OCI-LY7 (cell line): Measurements from ENCODE around the gene SEPSECS. TPM values are rescaled to one million over a fixed set of nuclear protein-coding genes. Genes with fewer than 3 reads are reported as not detected.

Experiments used
- BruUV-seq: library from RNA; stranded (reverse); fragments of 400-500 nt; replicated peaks from 2 replicates; lab custom pipeline; 2021; lab: Mats Ljungman, UMichigan
- CTCF ChIA-PET: fragments of 300-600 bp; sonication (Branson Sonifier 250); formaldehyde crosslinking; loops from one replicate; lab custom pipeline; 2022; ENCODE audit warnings: antibody characterized with exemption; ENCODE audit not compliant: unreplicated experiment; lab: Charles Lee
- POLR2A ChIA-PET: fragments of 300-600 bp; sonication (Branson Sonifier 250); formaldehyde crosslinking; loops from one replicate; lab custom pipeline; 2022; ENCODE audit warnings: antibody characterized with exemption; lab: Charles Lee
- DNase-seq: peaks from one replicate; pipeline ENCODE4 v3.0.0-alpha.2; 2015; ENCODE audit warnings: low spot score
- H2AFZ ChIP-seq: fragments of 200-600 bp; sonication (generic), shearing (Covaris generic); 2 replicates; pipeline ENCODE4 v1.6.1; 2014; ENCODE audit warnings: mild to moderate bottlenecking, antibody characterized with exemption, low read length, moderate library complexity
- H3K27ac ChIP-seq: fragments of 200-600 bp; sonication (generic); 2 replicates; pipeline ENCODE4 v1.5.1; 2014; ENCODE audit warnings: mixed run types, low read depth, mild to moderate bottlenecking, moderate library complexity, low read length, inconsistent platforms; ENCODE audit not compliant: poor library complexity, severe bottlenecking
- H3K36me3 ChIP-seq: fragments of 200-600 bp; sonication (generic); 2 replicates; pipeline ENCODE4 v1.6.1; 2014; ENCODE audit warnings: mild to moderate bottlenecking, antibody characterized with exemption, low read length, moderate library complexity, mixed read lengths; ENCODE audit not compliant: insufficient read depth
- H3K4me1 ChIP-seq: fragments of 200-600 bp; sonication (generic); 2 replicates; pipeline ENCODE4 v1.5.1; 2014; ENCODE audit warnings: mild to moderate bottlenecking, low read length; ENCODE audit not compliant: insufficient read depth, poor library complexity, severe bottlenecking
- H3K4me2 ChIP-seq: fragments of 200-600 bp; sonication (generic); 2 replicates; pipeline ENCODE4 v1.6.1; 2014; ENCODE audit warnings: mild to moderate bottlenecking, low read length
- H3K4me3 ChIP-seq: fragments of 200-600 bp; sonication (generic); 2 replicates; pipeline ENCODE4 v1.5.1; 2014; ENCODE audit warnings: mild to moderate bottlenecking, low read depth, low read length; ENCODE audit not compliant: poor library complexity, severe bottlenecking
- H3K79me2 ChIP-seq: fragments of 200-600 bp; sonication (generic); 2 replicates; pipeline ENCODE4 v1.6.1; 2016; ENCODE audit warnings: low read depth, mild to moderate bottlenecking, low read length, moderate library complexity, mixed read lengths; ENCODE audit not compliant: insufficient read depth
- H3K9me2 ChIP-seq: fragments of 200-600 bp; sonication (generic); 2 replicates; pipeline ENCODE4 v1.6.1; 2016; ENCODE audit warnings: mild to moderate bottlenecking, low read length, mixed read lengths; ENCODE audit not compliant: insufficient read depth
- H3K9me3 ChIP-seq: fragments of 200-600 bp; sonication (generic); 2 replicates; pipeline ENCODE4 v1.6.1; 2014; ENCODE audit warnings: mild to moderate bottlenecking, mixed run types, low read length, mixed read lengths
- H4K20me1 ChIP-seq: fragments of 200-600 bp; sonication (generic); 2 replicates; pipeline ENCODE4 v1.6.1; 2014; ENCODE audit warnings: mild to moderate bottlenecking, antibody characterized with exemption, low read length, moderate library complexity, mixed read lengths; ENCODE audit not compliant: insufficient read depth
- CTCF ChIP-seq: fragments of 200-600 bp; sonication (generic); conservative IDR thresholded peaks from 2 replicates; pipeline ENCODE4 v1.5.1; 2014; ENCODE audit warnings: mild to moderate bottlenecking, antibody characterized with exemption, low read length, moderate library complexity, mixed read lengths
- EZH2phosphoT487 ChIP-seq: fragments of 200-600 bp; sonication (generic); IDR thresholded peaks from 2 replicates; pipeline ENCODE4 v1.6.1; 2018; ENCODE audit warnings: low read depth, borderline replicate concordance, mild to moderate bottlenecking, mixed run types, antibody characterized with exemption, low read length, moderate library complexity, mixed read lengths
- intact Hi-C: fragments of 100-400 bp; cut with micrococcal nuclease; formaldehyde crosslinking; loops from one replicate; pipeline ENCODE4 v1.10.0; 2022; ENCODE audit not compliant: unreplicated experiment
- total RNA-seq, 2 experiments: library from RNA; depleted of rRNA in 1 of 2; stranded (reverse); fragments of >200 nt in 1 of 2; shearing (Covaris generic) in 1 of 2; gene quantifications; 2 replicates each; pipeline ENCODE4 v1.2.3, GENCODE V29; 2014 to 2022

Gene SEPSECS
- total RNA-seq, 2 experiments from 2014 or later, result 5.0 to 13.0 TPM

GRCh38 chr4:25117716-25118472 is 42.4 kb downstream of the SEPSECS start:
- peaks cover 6% of the 10 kb centered on the region; the same call in 1 of the 2 replicates for H3K36me3 ChIP-seq
- no peaks in the 10 kb centered on the region for H3K9me2 ChIP-seq
- H4K20me1 ChIP-seq, result no peaks in the 10 kb centered on the region
- intact Hi-C loops, result no loop called here
- no peak overlapping the region for H3K4me2 ChIP-seq
- no TSS peak for BruUV-seq
- TF ChIP-seq EZH2phosphoT487, result no peak
- TF ChIP-seq CTCF, result no peak
- H2AFZ ChIP-seq, result no peak overlapping the region
- POLR2A ChIA-PET, result interaction anchor here (0.6 to 1.2 kb wide), 2 partner anchors 16 to 40 kb away, joined by 4 to 5 read pairs; no protein-coding TSS in a partner anchor
- H3K9me3 ChIP-seq, result no peaks in the 10 kb centered on the region
- H3K27ac ChIP-seq, result no peak overlapping the region
- no peak overlapping the region for H3K4me3 ChIP-seq
- no peak for DNase-seq
- CTCF ChIA-PET, result no interaction called here
- no peaks in the 10 kb centered on the region for H3K79me2 ChIP-seq
- H3K4me1 ChIP-seq, result no peaks in the 10 kb centered on the region

- Histone ChIP-seq H2AFZ (no peak overlapping the region), H3K4me2 (no peak overlapping the region), H3K27ac (no peak overlapping the region), H3K79me2 (no peaks in the 10 kb centered on the region), H3K4me3 (no peak overlapping the region), H3K9me2 (no peaks in the 10 kb centered on the region), H3K4me1 (no peaks in the 10 kb centered on the region), H4K20me1 (no peaks in the 10 kb centered on the region), H3K9me3 (no peaks in the 10 kb centered on the region), H3K36me3 (0 out of 2 replicates have a peak, but pooled peaks cover under 1% of the 10 kb centered on the region)
- intact Hi-C loops, result no loop called here
- DNase-seq, result no peak
- ChIA-PET CTCF (no interaction called here), POLR2A (interaction anchor here (0.6 to 1.2 kb wide), 2 partner anchors 23 to 41 kb away, joined by 4 read pairs; no protein-coding TSS in a partner anchor)
- TF ChIP-seq CTCF, result no peak
- TF ChIP-seq EZH2phosphoT487, result no peak
- no TSS peak for BruUV-seq
Measured at GRCh38 chr4:25117274-25117673, 43.0 kb downstream of the SEPSECS start.
